Fibroblast of skin of right quadriceps (primary cell): Measurements from ENCODE around the gene CD244.
"Not testable (repeated sequence)": the region's sequence is repeated elsewhere in the genome, so short reads cannot be mapped to it uniquely, and the experiment has no call there.

Experiments
- DNase-seq: peaks from one replicate; pipeline ENCODE4 v3.0.0-alpha.2; 2013

Gene CD244

GRCh38 chr1:160807247-160807646 is 55.4 kb downstream of the CD244 start:
- no peak for DNase-seq

DNA sequence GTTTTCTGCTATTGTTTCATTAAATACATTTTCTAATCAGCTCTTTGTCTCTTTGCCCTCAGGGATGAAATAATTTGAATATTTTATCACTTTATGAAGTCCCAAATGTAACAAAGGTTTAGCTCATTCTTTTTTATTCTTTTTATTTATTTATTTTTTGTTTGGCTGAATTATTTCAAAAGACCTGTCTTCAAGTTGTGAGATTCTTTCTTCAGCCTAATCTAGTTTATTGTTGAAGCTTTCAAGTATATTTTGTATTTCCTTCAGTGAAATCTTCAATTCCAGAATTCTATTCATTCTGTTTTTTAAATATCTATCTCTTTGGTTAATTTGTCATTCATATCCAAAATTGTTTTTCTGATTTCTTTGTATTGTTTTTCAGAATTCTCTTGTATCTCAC is 55.9 kb downstream of the CD244 start:
- no peak for DNase-seq

DNA sequence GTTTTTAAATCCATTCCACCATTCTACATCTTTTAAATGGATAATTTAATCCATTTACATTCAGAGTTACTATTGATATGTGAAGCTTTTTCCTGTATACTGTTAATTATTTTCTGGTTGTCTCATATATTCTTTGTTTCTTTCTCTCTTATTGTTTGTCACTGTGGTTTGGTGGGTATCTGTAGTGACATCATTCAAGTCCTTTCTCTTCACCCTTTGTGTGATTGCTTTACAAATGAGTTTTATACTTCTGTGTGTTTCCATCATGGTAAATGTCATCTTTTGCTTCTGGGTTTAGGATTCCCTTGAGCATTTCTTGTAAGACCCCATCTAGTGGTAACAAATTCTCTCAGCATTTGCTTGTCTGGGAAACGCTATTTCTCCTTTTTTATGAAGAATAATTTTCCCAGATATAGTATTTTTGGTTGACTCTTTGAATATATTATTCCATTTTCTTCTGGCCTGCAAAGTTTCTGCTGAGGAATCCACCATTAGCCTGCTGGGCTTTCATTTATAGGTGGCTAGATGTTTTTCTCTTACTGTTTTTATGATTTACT is 56.5 kb downstream of the CD244 start:
- DNase-seq = no peak

DNA sequence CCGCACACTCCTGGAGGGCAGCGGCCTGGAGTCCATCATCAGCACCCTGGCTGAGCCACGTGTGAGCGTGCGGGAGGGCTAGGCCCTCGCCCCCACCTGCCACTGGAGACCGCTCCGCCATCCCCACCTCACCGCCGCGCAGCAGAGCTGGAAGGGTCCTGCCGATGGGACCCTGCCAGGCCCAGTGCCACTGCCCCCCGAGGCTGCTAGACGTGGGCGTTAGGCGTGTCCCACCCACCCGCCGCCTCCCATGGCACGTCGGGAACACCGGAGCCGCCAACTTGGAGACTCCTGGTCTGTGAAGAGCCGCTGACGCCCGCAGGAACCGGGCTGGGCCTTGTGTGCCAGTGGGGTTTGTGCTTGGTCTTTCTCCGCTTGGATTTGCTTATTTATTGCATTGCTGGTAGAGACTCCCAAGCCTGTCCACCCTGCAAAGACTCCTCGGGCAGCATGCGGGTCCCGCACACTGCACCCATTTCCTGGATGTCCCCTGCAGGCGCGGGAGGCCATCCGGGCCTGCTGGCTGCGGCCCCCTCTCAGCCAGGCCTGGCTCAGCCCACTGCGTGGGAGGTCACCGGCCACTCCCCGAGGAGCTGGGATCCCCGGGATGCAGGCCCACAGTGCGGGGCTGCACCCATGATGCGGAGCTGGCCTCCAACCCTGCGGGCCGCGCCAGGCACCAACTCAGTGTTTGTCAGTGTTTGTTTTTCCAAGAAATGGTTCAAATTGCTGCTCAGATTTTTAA is 60.7 kb downstream of the CD244 start:
- DNase-seq = no peak

- DNase-seq = no peak
These were observed 61.9 kb downstream of the CD244 start for GRCh38 chr1:160800645-160801408.

DNA sequence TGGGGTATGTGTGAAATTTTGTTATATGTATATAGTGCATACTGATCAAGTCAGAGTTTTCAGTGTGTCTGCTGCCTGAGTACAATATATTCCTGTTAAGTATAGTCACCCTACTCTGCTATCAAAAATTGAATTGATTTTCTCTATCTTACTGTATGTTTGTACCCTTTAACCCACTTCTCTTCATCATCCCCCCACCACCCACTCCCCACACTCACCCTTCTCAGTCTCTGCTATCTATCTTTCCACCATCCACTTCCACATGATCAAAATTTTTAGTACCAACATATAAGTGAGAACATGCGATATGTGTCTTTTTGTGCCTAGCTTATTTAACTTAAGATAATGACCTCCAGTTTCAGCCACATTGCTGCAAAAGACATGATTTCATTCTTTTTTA is 62.5 kb downstream of the CD244 start:
- DNase-seq = no peak

- no peak for DNase-seq
These were observed 63.0 kb downstream of the CD244 start for GRCh38 chr1:160799641-160800040.

GRCh38 chr1:160798439-160798838 is 64.2 kb downstream of the CD244 start:
- no peak for DNase-seq

DNA sequence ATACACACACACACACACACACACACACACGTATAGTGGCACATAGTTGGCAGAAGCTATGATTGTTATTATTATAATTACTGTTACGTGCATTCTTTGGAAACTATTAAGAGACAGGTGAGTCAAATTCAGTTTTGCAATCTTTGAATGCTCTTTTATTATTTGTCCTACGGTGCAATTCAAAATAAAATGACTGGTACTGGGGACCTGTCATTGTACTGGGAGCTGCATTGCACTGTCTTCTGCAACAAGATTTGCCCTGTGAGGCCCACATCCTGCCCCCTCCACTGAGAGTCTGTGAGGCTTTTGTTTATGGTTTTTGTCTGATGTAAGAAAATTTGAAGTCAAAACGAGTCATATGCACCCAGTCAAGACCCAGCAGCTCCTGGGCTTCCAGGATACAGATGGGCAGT is 64.8 kb downstream of the CD244 start:
- DNase-seq = no peak

DNA sequence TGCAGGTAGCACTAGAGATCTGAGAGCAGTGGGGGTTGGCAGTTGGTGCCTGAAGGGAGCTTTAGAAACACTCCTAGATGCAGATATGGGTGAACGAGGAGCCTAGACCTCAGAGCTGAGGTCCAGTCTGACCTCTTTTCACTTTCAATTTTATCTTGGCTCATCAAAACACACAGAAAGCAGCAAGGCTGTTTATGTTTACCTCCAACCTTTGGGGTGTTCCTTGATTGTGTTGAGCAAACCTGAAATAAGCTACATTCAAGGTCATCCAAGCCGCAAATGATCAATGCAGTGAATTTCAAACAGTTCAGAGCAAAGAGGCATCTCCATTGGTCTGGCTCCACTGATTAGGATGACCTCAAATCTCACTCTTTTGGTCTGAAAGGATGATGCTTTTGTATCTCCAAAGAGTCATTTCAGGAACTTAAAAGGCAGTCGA is 65.4 kb downstream of the CD244 start:
- DNase-seq = no peak

DNA sequence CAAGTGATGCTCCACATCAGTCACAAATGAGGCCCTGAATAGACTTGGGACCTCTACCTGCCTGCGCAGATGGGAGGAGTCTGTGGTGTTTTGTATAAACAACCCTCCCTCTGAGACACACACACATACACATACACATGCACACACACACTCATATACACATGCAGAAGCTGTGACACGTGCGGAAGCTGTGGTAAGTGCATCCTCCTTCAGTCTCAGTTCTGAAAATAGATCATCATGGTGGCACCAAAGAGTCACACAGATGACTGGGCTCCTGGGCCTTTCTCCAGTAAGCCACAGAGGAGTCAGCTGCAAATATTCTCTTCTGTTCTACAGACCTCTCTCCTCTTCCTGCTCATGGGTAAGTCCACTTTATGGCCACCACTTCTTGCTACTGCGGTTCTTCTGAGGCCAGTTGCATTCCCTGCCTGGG is 66.7 kb downstream of the CD244 start, which contains the start of gene LY9:
Gene LY9, plus strand, starts transcription at position 224 of the 433 bp plus-strand sequence. Its CDS starts 14 bp downstream, at position 238.
- DNase-seq = no peak

DNA sequence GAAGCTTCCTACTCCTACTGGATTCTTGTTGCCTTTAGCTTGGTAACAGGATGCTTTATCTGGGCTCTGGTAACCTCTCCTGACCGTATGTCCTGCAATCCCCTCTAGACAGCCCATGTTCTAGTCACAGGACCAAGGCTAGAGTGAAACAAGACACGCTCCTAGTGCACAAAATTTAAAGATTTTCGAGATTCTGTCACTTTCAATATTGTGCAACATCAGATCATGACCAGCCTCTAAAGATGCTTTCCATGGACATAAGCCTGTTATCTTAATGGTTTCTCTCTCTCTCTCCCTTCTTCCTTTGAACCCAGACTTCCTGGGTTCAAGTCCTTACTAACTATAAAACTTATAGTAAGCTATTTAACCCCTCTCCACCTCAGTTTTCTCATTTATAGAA is 68.3 kb downstream of the CD244 start:
- no peak for DNase-seq

GRCh38 chr1:160789702-160790611 is 72.7 kb downstream of the CD244 start:
- no peak for DNase-seq

- DNase-seq = no peak
These were observed 73.5 kb downstream of the CD244 start for GRCh38 chr1:160789051-160789701.

DNA sequence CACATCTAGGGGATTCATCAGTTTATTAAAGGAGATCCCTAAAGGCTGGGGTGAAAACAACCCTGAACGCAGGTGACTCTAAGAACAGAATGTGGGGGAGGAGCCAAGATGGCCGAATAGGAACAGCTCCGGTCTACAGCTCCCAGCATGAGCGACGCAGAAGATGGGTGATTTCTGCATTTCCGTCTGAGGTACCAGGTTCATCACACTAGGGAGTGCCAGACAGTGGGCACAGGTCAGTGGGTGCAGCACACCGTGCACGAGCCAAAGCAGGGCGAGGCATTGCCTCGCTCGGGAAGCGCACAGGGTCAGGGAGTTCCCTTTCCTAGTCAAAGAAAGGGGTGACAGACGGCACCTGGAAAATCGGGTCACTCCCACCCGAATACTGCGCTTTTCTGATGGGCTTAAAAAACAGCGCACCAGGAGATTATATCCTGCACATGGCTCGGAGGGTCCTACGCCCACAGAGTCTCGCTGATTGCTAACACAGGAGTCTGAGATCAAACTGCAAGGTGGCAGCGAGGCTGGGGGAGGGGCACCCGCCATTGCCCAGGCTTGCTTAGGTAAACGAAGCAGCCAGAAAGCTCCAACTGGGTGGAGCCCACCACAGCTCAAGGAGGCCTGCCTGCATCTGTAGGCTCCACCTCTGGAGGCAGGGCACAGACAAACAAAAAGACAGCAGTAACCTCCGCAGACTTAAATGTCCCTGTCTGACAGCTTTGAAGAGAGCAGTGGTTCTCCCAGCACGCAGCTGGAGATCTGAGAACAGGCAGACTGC is 79.5 kb downstream of the CD244 start:
- DNase-seq = not testable (repeated sequence)

DNA sequence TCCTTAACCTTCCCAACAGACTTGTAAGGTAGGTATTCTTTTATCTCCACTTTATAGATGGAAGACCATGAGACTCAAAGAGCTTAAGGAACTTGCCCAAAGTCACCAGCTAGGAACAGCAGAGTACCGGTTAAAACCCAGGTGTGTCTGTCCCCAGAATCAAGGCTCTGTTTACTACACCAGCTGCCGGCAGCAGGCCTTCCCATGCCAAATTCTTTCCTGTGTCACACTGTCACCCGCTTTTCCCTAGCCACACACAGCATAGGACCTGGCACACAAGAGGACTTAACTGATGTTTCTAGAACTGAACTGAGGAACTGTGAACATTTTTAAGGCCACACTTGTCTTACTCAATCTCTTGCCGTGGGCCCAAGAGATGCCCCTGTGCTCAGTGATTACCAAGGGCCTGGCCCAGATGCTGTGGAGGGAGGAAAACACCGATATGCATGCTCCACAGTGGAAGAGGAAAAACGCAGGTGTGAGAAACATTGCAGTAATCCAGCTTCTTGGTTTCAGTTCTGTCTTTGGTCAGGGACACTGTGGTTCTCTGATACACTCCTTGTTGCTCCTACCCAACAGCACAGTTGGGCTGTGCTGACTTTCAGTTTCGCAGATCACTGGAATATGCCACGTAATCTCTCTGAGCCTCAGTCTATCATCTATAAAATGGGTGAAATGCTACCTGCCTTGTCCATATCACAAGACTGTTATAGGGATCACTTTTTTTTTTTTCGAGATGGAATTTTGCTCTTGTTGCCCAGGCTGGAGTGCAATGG is 80.6 kb downstream of the CD244 start:
- no peak for DNase-seq

GRCh38 chr1:160781186-160781766 is 81.4 kb downstream of the CD244 start:
- DNase-seq = no peak

DNA sequence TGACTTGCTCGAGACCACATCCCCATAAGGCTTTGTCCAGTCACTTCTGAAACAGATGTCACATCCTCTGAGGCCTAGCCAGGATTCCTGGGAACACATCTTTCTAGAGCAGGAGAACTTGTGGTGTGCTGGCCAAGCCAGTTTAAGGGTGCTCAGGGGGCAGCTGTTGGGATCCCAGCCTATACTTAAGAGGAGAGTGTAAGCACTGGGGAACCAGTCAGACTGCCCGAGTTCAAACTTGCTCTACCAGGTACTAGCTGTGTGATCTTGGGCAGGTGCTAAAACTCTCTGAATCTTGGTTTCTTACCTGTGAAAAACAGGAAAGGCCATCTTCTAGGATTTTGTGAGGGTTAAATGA is 82.3 kb downstream of the CD244 start:
- DNase-seq = no peak
